ENCODE measurements around the gene DIDO1.

DIDO1 gene

GRCh38 chr20:62957136-62958117, 31.1 kb upstream of the DIDO1 start:
- H3K36me3 Mint-ChIP-seq (ENCODE audit: low read depth): no peaks in the 10 kb centered on the region
- H3K4me1 Mint-ChIP-seq (ENCODE audit: low read depth): peaks cover 9% of the 10 kb centered on the region
- no peak overlapping the region for H3K27ac Mint-ChIP-seq
- no peaks in the 10 kb centered on the region for H3K9me3 Mint-ChIP-seq
- H3K4me3 Mint-ChIP-seq: no peak overlapping the region
- H3K27me3 Mint-ChIP-seq (ENCODE audit: low read depth): no peaks in the 10 kb centered on the region

- no peak overlapping the region for H3K27ac Mint-ChIP-seq
These were observed 30.3 kb upstream of the DIDO1 start for GRCh38 chr20:62956387-62957135.

GRCh38 chr20:62955519-62956386, 29.4 kb upstream of the DIDO1 start:
- no peak overlapping the region for H3K4me3 Mint-ChIP-seq
- H3K9me3 Mint-ChIP-seq: no peaks in the 10 kb centered on the region
- H3K4me1 Mint-ChIP-seq (ENCODE audit: low read depth): peaks cover 15% of the 10 kb centered on the region
- H3K27ac Mint-ChIP-seq: no peak overlapping the region
- no peaks in the 10 kb centered on the region for H3K27me3 Mint-ChIP-seq (ENCODE audit: low read depth)
- H3K36me3 Mint-ChIP-seq (ENCODE audit: low read depth): no peaks in the 10 kb centered on the region

More at GRCh38 chr20:62956387-62957135, 30.3 kb upstream of the DIDO1 start:
- Mint-ChIP-seq H3K9me3 (no peaks in the 10 kb centered on the region), H3K36me3 (ENCODE audit: low read depth) (no peaks in the 10 kb centered on the region), H3K4me3 (no peak overlapping the region), H3K27me3 (ENCODE audit: low read depth) (no peaks in the 10 kb centered on the region), H3K4me1 (ENCODE audit: low read depth) (peaks cover 12% of the 10 kb centered on the region)

- Mint-ChIP-seq H3K4me3 (peak overlapping the region; percentile 80), H3K27ac (peak overlapping the region; percentile 92), H3K36me3 (ENCODE audit: low read depth) (peaks cover 12% of the 10 kb centered on the region), H3K4me1 (ENCODE audit: low read depth) (peaks cover 17% of the 10 kb centered on the region), H3K9me3 (no peaks in the 10 kb centered on the region), H3K27me3 (ENCODE audit: low read depth) (no peaks in the 10 kb centered on the region)
These were observed 27.8 kb upstream of the DIDO1 start for GRCh38 chr20:62953839-62954703.

GRCh38 chr20:62952968-62953838, 26.9 kb upstream of the DIDO1 start:
- no peak overlapping the region for H3K4me3 Mint-ChIP-seq
- no peaks in the 10 kb centered on the region for H3K9me3 Mint-ChIP-seq
- peaks cover 17% of the 10 kb centered on the region for H3K4me1 Mint-ChIP-seq (ENCODE audit: low read depth)
- H3K27ac Mint-ChIP-seq: peak overlapping the region; percentile 92
- no peaks in the 10 kb centered on the region for H3K27me3 Mint-ChIP-seq (ENCODE audit: low read depth)
- H3K36me3 Mint-ChIP-seq (ENCODE audit: low read depth): peaks cover 21% of the 10 kb centered on the region

GRCh38 chr20:62952373-62952967, 26.2 kb upstream of the DIDO1 start, which contains the start of gene SLC17A9:
SLC17A9 (plus strand) TSS chr20:62952709; CDS start chr20:62952831, 122 bp downstream.
- peak within 1 kb of the TSS; percentile 92 for H3K27ac Mint-ChIP-seq
- no peaks in the 10 kb centered on the region for H3K27me3 Mint-ChIP-seq (ENCODE audit: low read depth)
- H3K36me3 Mint-ChIP-seq (ENCODE audit: low read depth): peaks cover 28% of the 10 kb centered on the region
- H3K9me3 Mint-ChIP-seq: no peaks in the 10 kb centered on the region
- H3K4me1 Mint-ChIP-seq (ENCODE audit: low read depth): peaks cover 17% of the 10 kb centered on the region
- H3K4me3 Mint-ChIP-seq: peak within 1 kb of the TSS; percentile 23

- Mint-ChIP-seq H3K36me3 (ENCODE audit: low read depth) (peaks cover 33% of the 10 kb centered on the region), H3K27me3 (ENCODE audit: low read depth) (no peaks in the 10 kb centered on the region), H3K27ac (peak overlapping the region; percentile 62), H3K4me1 (ENCODE audit: low read depth) (peaks cover 17% of the 10 kb centered on the region), H3K9me3 (no peaks in the 10 kb centered on the region), H3K4me3 (peak overlapping the region; percentile 23)
These were observed 25.6 kb upstream of the DIDO1 start for GRCh38 chr20:62951896-62952372.

- Mint-ChIP-seq H3K36me3 (ENCODE audit: low read depth) (peaks cover 38% of the 10 kb centered on the region), H3K9me3 (no peaks in the 10 kb centered on the region), H3K27me3 (ENCODE audit: low read depth) (no peaks in the 10 kb centered on the region), H3K4me1 (ENCODE audit: low read depth) (peaks cover 17% of the 10 kb centered on the region), H3K27ac (no peak overlapping the region), H3K4me3 (no peak overlapping the region)
These were observed 25.0 kb upstream of the DIDO1 start for GRCh38 chr20:62951143-62951895.

- Mint-ChIP-seq H3K4me3 (no peak overlapping the region), H3K27ac (no peak overlapping the region), H3K4me1 (ENCODE audit: low read depth) (peaks cover 17% of the 10 kb centered on the region), H3K9me3 (no peaks in the 10 kb centered on the region), H3K27me3 (ENCODE audit: low read depth) (no peaks in the 10 kb centered on the region), H3K36me3 (ENCODE audit: low read depth) (peaks cover 40% of the 10 kb centered on the region)
These were observed 24.4 kb upstream of the DIDO1 start for GRCh38 chr20:62950741-62951140.

- Mint-ChIP-seq H3K27me3 (ENCODE audit: low read depth) (no peaks in the 10 kb centered on the region), H3K27ac (no peak overlapping the region), H3K36me3 (ENCODE audit: low read depth) (peaks cover 40% of the 10 kb centered on the region), H3K4me3 (no peak overlapping the region), H3K9me3 (no peaks in the 10 kb centered on the region), H3K4me1 (ENCODE audit: low read depth) (peaks cover 17% of the 10 kb centered on the region)
These were observed 23.7 kb upstream of the DIDO1 start for GRCh38 chr20:62949962-62950361.

GRCh38 chr20:62949153-62949821, 23.0 kb upstream of the DIDO1 start:
- Mint-ChIP-seq H3K36me3 (ENCODE audit: low read depth) (peaks cover 44% of the 10 kb centered on the region), H3K4me1 (ENCODE audit: low read depth) (peaks cover 12% of the 10 kb centered on the region), H3K27me3 (ENCODE audit: low read depth) (no peaks in the 10 kb centered on the region), H3K4me3 (no peak overlapping the region), H3K9me3 (no peaks in the 10 kb centered on the region), H3K27ac (no peak overlapping the region)
